Inferior parietal cortex (tissue), 1 donor: Measurements from ENCODE around the gene PPP2R1B.
A peak's percentile ranks its signal among the peaks of the same experiment; 100 is the strongest.
"Not testable (repeated sequence)": the region's sequence is repeated elsewhere in the genome, so short reads cannot be mapped to it uniquely, and the experiment has no call there.

Source experiments
- DNase-seq: peaks from one replicate; pipeline ENCODE4 v3.0.0-alpha.2; 2016; ENCODE audit errors: extremely low spot score

The PPP2R1B gene

DNA sequence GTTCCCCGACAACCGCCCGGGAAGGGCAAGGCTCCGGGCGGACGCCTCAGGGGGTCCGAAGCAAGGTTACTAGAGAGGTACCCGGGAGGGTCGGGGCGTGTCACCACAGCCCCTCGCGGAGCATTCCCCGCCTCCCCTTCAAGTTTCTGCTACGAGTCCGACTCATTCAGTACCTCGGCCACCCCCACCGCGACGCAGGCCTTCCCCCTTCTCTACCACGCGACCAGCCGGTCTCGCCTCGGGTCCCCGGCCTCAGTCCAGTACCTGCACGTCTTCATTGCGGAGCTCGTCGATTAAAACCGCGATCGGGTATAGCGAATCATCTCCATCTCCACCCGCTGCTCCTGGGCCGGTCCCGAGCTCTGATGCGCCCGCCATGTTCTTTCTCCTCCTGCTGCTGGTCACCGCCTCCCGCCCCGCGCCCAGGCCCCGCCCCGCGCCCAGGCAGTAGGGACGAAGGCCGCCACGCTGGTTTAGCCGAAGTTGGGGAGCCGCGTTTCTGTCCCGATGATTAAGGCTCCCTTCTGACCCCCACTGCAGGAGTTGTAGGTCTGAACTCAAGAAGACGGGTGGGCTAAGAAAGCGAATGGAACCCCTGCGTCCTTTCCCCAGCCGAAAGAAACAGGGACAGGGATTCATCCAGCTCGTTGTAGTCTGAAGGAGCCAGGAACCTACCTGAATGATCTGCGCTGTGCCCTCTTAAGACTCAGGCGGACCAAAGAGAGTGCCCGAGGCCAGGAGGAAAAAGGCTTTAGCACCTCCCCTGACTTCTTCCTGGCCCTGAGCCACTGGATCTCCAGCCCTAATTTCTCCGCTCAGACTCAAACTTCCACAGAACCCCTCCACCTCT lies at the start of gene PPP2R1B:
Gene PPP2R1B (minus strand): TSS at position 406 of the 850 bp plus-strand sequence. CDS start 28 bp downstream, at position 378.
- peak; percentile 77 for DNase-seq

DNA sequence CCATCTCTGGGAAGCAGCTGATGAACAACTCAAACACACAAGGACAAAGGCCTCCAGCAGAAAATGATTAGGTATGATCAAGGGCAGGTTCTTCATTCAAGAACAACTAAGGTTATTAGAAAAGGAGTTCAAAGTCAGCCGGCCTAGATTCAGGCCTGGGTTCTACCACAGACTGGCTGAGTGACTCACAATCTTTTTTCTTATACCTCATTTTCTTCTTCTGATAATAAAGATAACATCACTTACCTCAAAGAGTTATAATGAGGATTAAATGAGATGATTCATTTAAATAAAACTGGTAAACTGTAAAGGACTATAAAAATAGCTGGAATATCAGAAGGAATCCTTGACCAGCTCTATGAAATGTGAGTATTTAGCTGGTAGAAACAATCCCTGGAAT lies 49.3 kb upstream of the PPP2R1B start:
- DNase-seq: no peak

DNA sequence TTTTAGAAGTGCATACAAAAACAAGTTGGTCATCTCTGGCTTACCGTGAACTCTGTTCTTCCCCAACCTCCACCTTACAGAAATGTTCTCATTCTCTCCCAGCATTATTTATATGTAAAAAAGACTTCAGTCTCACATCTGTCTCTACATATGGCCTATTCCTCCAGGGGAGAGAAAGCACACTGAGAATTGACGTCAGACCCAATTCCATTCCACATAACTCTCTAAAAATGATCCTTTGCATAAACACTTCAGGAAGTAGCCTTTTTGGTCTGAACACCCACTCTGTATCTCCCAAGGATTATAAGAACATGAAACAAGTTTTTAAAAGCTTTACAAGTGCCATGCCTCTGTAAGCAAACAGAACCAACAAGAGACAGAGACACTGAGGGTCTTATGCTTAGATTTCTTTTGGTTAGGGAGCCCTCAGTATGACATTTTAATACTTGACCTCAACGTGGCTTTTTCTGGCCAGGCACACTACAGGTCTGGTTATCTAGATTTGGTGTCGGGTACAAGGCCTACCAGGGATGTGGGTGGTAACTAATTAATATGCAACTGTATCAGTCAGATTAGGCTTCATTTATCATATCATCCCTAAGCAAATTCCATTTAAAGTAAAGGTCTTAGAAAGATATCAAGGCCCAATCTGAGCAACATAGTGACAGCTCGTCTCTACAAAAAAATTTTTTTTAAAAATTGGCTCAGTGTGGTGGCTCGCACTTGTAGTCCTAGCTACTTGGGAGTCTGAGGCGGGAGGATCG lies 48.5 kb upstream of the PPP2R1B start:
- no peak for DNase-seq

DNA sequence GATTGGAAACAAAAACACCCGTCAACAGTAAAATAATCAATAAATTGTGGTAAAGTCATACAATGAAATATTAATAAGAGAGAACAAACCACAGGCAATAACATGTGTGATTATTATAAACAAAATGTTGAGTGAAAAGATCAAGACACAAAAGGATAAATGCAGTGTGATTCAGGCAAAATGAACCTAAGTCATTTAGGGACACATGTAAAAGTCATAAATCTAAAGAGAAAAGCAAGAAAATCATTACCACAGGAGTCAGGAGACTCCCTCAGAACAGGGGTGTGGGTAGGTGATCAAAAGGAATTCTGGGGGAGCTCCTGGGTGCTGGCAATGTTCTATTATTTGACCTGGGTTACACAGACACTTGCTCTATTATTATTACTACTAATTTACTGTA lies 47.9 kb upstream of the PPP2R1B start:
- DNase-seq: no peak

DNA sequence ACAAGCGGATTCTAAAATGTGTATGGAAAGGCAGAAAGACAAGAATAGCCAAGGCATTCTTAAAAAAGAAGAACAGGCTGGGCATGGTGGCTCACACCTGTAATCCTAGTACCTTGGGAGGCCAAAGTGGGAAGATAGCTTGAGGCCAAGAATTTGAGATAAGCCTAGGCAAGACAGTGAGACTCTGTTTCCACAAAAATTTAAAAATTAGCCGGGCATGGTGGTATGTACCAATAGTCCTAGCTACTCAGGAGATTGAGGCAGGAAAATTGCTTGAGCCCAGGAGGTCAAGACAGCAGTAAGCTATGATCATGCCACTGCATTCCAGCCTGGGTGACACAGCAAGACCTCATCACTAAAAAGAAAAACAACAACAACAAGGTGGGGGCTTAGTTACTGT lies 46.0 kb upstream of the PPP2R1B start:
- no peak for DNase-seq

DNA sequence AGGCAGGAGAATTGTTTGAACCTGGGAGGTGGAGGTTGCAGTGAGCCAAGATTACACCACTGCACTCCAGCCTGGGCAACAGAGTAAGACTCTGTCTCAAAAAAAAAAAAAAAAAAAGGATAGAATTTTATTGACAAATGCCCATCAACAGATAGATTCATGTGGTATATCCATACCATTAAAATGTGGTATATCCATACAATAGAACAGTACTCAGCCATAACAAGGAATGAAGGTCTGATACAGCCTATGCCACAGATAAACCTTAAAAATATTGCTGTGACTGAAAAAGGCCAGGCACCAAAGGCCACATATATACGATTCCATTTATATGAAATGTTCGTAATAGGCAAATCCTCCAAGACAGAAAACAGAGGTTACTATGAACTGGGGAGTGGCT lies 45.3 kb upstream of the PPP2R1B start:
- no peak for DNase-seq

DNA sequence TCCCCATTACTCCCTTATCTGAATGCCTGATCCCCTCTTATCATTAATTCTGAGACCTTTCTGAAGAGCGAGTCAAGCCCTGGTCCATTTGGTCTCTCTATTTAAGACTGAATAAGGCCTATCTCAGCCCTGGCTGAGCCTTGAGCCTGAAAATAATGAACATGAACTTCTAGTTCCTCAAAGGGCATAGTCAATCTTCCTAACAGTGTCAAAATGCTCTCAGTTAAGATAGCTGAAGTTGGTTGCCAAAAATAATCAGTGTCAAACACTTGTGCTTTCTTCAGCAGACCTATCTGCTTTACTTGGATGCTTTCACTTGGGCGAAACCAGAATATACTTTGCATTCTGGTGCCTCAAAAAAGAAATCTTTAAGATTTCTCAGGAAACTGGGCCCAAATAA lies 42.6 kb upstream of the PPP2R1B start:
- no peak for DNase-seq

DNA sequence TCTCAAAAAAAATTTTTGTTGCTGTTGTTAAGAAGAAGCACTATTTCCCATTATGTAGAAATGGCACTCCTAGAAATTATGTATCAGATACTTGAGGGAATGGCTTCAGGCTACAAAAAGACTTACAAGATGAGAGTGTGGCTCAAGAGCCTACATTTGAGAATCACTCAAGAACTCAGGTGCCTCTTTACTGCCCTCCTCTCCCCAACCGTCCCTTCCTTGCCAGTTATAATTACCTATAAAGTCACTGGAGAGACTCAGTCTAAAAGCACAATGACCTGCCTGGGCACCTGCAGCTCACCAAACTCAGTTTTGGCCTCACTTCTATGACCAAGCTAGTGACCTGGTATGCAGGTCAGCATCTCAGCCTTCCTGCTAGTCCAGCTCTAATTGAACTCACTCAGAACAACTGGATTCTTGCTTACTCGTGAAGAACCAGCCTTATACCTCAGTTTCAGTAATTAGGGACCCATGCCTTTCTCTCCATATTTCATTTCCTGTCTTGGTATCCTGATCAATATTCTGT lies 41.9 kb upstream of the PPP2R1B start:
- no peak for DNase-seq

DNA sequence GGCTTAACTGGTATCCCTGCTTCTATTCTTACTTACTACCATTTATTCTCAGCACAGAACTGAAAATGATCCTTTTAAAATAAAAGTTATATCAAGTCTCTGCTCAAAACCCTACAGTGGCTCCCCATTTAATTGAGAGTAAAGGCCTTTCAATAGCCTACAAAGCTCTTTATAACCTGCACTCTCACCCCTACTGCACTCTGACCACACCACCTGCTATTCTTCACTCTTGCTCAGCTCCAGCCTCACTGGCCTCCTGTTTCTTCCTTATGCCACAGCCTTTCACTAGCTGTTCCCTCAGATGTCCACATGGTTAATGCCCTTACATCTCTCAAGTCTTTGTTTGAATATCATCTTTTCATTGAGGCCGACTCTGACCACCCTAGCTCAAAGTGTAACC lies 40.9 kb upstream of the PPP2R1B start:
- DNase-seq: no peak

DNA sequence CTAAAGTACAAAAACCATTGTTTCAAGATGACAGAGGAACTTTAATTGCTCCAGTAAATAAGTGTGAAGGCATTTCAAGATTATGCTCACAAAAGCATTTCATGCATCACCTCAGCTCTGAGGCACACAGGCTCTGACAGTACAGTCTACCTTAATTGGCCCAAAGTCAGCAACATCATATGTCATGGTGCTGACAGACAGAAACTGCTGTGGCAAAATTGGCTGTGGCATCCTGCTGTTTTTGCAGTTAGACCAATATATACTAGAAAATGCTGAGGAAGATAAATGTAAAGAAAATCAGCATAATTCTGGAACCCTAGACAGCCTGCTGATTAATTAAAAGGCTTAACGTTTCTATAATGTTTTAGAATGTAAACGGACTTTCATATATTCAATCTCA lies 34.9 kb upstream of the PPP2R1B start:
- DNase-seq: no peak

DNA sequence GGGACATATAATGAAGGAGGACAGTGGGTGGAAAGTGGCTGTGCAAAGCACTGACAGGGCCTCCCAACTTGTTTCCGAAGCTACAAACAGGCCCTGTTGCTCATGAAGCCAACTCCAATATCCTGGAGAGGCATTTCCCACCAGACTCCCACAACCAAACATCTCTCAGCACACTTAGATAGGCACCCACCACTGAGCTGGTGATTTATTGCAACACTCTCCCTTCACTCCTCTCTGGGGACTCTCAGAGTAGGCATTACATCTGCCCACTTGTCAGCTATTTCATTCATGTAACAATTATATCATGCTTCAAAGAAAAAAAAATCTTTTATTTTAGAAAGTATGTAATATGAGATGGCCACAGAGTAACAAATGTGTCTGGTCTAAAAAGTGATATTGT lies 32.1 kb upstream of the PPP2R1B start:
- no peak for DNase-seq

DNA sequence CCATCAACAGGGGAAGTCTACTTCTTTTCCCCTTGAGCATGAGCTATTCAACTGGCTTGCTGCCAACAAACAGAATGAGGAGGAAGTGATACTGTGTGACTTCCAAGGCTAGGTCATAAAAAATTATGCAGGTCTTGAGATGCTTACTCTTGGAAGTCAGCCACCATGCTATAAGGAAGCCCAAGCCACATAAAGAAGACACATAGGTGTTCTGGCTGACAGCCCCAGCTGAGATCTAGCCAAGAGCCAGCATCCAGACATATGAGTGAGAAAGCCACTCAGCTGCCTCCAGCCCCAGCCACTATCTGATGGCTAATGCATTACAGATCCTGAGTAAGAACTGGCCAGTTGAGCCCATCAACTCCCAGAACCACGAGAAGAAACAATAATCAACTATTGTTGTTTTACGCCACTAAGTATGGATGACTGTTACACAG lies 31.0 kb upstream of the PPP2R1B start:
- DNase-seq: no peak

DNA sequence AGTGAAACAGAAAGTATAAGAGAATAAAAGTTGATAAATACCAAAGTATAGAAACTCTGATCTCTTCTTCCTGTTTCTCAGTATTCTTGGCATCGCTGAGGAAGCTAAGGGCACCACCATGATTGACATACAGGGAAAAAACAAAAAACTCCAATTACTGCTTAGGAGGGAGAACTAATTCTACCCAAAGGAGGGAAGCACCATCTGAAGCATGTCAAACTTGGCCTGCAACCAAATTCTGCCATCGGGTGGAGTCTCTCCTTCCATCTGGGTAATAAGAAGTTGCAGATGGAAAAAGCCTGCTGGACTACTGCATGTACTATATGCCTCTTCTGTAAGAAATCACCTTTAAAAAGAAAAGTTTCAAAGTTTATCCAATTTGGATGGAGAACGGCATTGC lies 30.5 kb upstream of the PPP2R1B start:
- DNase-seq: no peak

DNA sequence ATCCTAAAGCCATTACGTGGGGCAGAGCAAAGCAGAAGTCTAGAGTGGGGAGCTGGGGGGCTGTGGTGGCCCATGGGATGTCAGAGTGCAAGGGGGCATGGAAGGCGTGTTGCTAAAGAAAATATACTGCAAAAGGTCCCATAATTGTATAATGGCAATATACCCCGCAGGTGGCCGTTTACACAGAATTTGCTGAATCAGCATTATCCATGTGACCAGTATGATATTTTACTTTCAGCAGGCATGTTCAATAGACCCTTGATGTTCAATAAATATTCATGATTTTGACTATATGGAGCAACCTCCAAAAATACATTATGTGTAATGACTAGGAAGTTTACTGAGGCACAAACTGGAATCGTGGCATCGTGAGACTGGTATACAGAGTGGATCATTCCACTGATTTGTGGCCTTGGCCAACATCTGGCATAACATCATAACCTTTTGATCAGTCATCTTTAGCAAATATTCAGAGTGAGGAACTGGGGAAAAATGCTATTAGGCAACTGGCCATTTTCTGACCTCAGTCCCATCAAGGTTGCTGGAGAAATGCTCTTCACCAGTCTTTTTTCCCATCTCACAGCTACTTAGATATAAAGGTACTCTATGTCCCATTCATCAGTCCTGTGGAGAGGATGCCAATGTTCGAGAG lies 29.3 kb upstream of the PPP2R1B start:
- no peak for DNase-seq

DNA sequence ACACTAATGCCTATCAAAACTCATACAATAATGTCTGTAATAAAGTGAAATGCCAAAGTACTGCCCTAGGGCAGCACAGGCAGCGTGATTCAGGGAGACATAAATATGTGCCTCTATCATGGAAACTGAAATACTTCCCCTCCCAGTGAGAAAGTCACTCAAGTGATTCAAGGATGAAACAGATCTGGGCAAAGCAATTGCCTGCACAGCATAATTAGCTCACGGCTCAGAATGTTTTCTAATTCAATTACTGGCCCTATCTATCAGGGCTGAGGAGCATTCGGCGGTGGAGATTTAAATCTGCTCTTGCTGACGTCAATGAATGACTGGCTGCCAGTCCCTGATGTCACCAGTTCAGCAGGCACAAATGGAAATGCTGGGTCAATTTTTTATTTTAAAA lies 27.7 kb upstream of the PPP2R1B start:
- DNase-seq: no peak

DNA sequence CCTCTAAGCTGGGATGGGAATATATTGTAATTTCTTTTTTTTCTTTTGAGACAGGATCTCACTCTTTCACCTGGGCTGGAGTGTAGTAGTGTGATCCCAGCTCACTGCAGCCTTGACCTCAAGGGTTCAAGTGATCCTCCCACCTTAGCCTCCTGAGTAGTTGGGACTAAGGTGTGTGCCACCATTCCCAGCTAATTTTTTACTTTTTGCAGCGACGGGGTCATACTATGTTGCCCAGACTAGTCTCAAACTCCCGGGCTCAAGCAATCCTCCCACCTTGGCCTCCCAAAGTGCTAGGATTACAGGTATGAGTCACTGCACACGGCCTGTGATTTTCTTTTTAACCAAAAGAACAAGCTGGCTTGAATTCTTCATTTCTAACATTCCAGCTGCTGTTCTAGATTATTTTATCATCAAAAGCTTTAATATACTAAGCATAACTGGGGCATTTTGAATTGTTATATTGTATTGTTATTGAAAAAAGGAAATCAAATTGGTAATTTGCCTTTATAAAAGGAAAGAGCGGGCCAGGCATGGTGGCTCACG lies 26.8 kb upstream of the PPP2R1B start:
- DNase-seq: no peak

DNA sequence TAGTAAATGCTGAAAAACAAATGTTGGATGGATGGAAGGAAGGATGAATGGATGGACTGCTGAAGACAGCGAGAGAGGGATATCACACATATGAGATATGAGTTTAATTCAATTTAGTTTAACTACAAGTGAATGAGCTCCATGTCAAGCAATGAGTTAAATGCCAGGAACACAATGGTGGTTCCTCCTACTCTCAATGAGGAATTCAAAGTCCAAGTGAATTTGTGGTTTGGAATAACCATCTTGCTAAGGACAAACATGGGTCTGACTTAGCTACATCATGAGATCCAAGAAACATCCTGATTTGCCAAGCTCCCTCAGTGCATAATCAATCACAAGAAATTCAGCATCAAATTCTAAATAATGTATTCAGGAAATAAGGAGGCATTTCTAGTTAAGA lies 26.1 kb upstream of the PPP2R1B start:
- no peak for DNase-seq

DNA sequence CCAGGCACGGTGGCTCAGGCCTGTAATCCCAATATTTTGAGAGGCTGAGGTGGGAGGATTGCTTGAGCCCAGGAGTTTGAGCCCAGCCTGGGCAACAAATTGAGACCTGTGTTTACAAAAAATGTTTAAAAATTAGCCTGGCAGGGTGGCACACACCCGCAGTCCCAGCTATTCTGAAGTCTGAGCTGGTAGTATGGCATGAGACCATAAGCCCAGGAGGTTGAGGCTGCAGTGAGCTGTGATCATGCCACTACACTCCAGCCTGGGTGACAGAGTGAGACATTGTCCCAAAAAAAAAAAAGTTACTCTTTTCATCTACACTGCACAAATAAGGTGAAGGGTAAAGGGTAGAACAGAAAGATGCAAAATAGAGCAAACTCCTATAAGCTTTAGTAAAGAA lies 22.3 kb upstream of the PPP2R1B start:
- DNase-seq: no peak

DNA sequence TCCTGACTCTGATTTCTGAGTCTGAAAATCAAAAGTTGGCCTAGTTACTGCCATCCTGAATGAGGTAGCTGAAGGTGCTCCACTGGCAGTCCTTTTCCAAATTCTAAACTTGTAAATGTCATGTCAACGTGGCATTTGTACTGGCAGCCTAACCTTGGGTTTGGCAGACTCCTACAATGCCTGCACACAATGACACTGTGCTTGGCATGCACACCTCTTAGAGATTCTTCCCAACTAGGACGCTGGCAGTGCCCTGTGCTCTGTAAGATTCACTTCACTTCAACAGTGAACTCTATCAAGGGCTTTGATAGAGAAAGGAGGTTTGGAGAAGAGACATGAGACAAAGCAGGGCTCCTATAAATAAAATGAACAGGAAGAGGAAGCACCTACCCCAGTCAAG lies 21.9 kb upstream of the PPP2R1B start:
- no peak for DNase-seq

DNA sequence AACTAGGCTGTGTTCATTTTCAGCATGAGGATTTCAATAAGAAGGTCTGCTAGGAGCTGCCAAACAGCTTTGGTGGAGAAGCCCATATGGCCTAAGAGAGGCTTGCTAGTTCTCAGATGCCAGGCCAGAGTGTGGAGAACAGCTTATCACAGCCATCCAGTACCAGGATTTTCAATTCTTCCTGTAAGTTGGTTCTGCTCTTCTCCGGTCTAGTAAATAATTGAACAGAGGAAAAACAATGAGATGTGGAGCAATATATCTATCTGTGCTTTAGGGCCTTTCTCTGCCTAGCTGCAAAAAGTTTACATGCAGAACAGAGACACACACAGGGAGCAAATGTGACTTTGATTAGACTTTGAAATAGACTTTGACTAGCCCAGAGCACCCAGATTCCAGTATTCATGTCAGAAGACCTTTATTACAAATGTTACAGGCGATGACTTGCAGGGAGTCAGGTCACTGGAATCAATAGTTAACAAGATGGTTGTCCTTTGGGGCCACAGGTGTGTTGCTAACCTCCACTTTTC lies 19.8 kb upstream of the PPP2R1B start:
- DNase-seq: no peak

DNA sequence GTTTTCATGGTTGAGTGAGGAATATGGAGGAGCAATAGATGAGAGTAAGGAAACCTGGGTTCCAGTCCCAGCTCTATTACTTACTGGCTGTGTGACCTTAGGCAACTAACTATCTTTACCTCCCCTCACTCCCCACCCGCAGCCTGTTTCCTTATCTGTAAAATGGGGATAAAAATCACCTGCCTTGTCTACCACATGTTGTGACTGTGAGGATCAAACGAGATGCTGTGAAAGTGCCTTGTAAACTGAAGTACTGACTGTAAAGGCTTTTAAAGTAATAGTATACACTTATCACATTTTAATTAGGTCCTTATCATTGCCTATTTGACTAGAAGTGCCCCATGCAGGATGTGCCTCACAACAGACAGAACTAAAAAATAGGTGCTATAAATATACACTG lies 18.9 kb upstream of the PPP2R1B start:
- DNase-seq: no peak

DNA sequence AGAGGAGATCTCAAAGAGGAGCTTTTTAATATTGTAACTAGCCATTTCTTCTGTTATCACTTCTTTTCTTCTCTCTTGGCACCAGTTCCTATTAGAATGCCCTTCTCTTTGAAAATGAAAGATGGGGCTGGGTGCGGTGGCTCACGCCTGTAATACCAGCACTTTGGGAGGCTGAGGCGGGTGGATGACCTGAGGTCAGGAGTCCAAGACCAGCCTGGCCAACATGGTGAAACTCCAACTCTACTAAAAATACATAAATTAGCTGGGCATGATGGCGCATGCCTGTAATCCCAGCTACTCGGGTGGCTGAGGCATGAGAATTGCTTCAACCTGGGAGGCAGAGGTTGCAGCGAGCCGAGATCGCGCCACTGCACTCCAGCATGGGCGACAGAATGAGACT lies 18.1 kb upstream of the PPP2R1B start:
- DNase-seq: not testable (repeated sequence)
